Stimulated activated CD4-positive, alpha-beta T cell treated with anti-CD3 and anti-CD28 coated beads, TNF-alpha, amount 100 ng/mL, for 48 hours (primary cell): ENCODE results near the gene CLTA.
"Not testable (repeated sequence)": the region's sequence is repeated elsewhere in the genome, so short reads cannot be mapped to it uniquely, and the experiment has no call there.

Experiments
- DNase-seq, 3 donors: peaks; one replicate each; pipeline ENCODE4 v3.0.0-alpha.2; 2020; ENCODE audit warnings: low read depth in 3 of 3

Gene CLTA

GRCh38 chr9:36239675-36240074 lies 49.0 kb downstream of the CLTA start:
- not testable (repeated sequence) for DNase-seq

- no peak for DNase-seq
Observed at GRCh38 chr9:36245906-36246305, 55.2 kb downstream of the CLTA start.

- DNase-seq = no peak
Observed at GRCh38 chr9:36247356-36247755, 56.6 kb downstream of the CLTA start.

- DNase-seq = not testable (repeated sequence)
Observed at GRCh38 chr9:36248061-36248460, 57.3 kb downstream of the CLTA start.

- DNase-seq = no peak
Observed at GRCh38 chr9:36249189-36249588, 58.5 kb downstream of the CLTA start.

- no peak for DNase-seq
Observed at GRCh38 chr9:36250079-36250478, 59.4 kb downstream of the CLTA start.

- no peak for DNase-seq
Observed at GRCh38 chr9:36251428-36251827, 60.7 kb downstream of the CLTA start.

- DNase-seq = peak; percentile 96 to 99 (median 97)
Observed at GRCh38 chr9:36258208-36258995, 67.7 kb downstream of the CLTA start, which contains the start of gene GNE. GNE (minus strand) TSS chr9:36258448; CDS start chr9:36249355, 9,093 bp downstream.

GRCh38 chr9:36258996-36259533 lies 68.3 kb downstream of the CLTA start:
- no peak for DNase-seq
